ENCODE results near the gene SPATA25.

SPATA25 gene

GRCh38 chr20:45897692-45898091 lies 10.3 kb upstream of the SPATA25 start:
- no peak for TF ChIP-seq USF1 (IDR thresholded peaks at IDR 0.05)

- TF ChIP-seq FOXM1 (IDR thresholded peaks at IDR 0.05; ENCODE audit: borderline replicate concordance, low read depth) (no peak), CREB1 (IDR thresholded peaks at IDR 0.05; ENCODE audit: low read depth) (no peak), EGR1 (IDR thresholded peaks at IDR 0.05) (no peak), TCF12 (IDR thresholded peaks at IDR 0.05; ENCODE audit: low read depth) (no peak), REST (IDR thresholded peaks at IDR 0.05; ENCODE audit: low read depth) (no peak), ZBTB7A (IDR thresholded peaks at IDR 0.05; ENCODE audit: low read depth) (no peak), RAD21 (IDR thresholded peaks at IDR 0.05; ENCODE audit: low read depth) (no peak), TEAD4 (IDR thresholded peaks at IDR 0.05) (no peak), CEBPB (IDR thresholded peaks at IDR 0.05) (no peak), EP300 (IDR thresholded peaks at IDR 0.05; ENCODE audit: borderline replicate concordance) (no peak)
Measured at GRCh38 chr20:45897289-45897688, 9.9 kb upstream of the SPATA25 start.

- TF ChIP-seq ZBTB7A (IDR thresholded peaks at IDR 0.05; ENCODE audit: low read depth) (no peak), EGR1 (IDR thresholded peaks at IDR 0.05) (no peak), TCF12 (IDR thresholded peaks at IDR 0.05; ENCODE audit: low read depth) (no peak), FOXM1 (IDR thresholded peaks at IDR 0.05; ENCODE audit: borderline replicate concordance, low read depth) (no peak)
Measured at GRCh38 chr20:45896641-45897161, 9.3 kb upstream of the SPATA25 start.

GRCh38 chr20:45894797-45895196 lies 7.4 kb upstream of the SPATA25 start:
- TF ChIP-seq USF1 (IDR thresholded peaks at IDR 0.05): no peak
- TF ChIP-seq MAX (IDR thresholded peaks at IDR 0.05): no peak
- TF ChIP-seq NFIC (IDR thresholded peaks at IDR 0.05): no peak
- TF ChIP-seq CREB1 (IDR thresholded peaks at IDR 0.05; ENCODE audit: low read depth): no peak
- TF ChIP-seq RAD21 (IDR thresholded peaks at IDR 0.05; ENCODE audit: low read depth): no peak
- TF ChIP-seq TCF12 (IDR thresholded peaks at IDR 0.05; ENCODE audit: low read depth): no peak
- TF ChIP-seq REST (IDR thresholded peaks at IDR 0.05; ENCODE audit: low read depth): no peak
- no peak for TF ChIP-seq TAF1 (IDR thresholded peaks at IDR 0.05; ENCODE audit: low read depth)
- no peak for TF ChIP-seq EP300 (IDR thresholded peaks at IDR 0.05; ENCODE audit: borderline replicate concordance)
- TF ChIP-seq CEBPB (IDR thresholded peaks at IDR 0.05): no peak
- no peak for TF ChIP-seq FOXM1 (IDR thresholded peaks at IDR 0.05; ENCODE audit: borderline replicate concordance, low read depth)
- no peak for TF ChIP-seq TEAD4 (IDR thresholded peaks at IDR 0.05)
- TF ChIP-seq EGR1 (IDR thresholded peaks at IDR 0.05): no peak
- TF ChIP-seq YY1 (IDR thresholded peaks at IDR 0.05; ENCODE audit: low read depth): no peak
- no peak for TF ChIP-seq ZBTB7A (IDR thresholded peaks at IDR 0.05; ENCODE audit: low read depth)

GRCh38 chr20:45893831-45894230 lies 6.4 kb upstream of the SPATA25 start:
- no peak for TF ChIP-seq EGR1 (IDR thresholded peaks at IDR 0.05)
- TF ChIP-seq FOXM1 (IDR thresholded peaks at IDR 0.05; ENCODE audit: borderline replicate concordance, low read depth): no peak
- TF ChIP-seq USF1 (IDR thresholded peaks at IDR 0.05): no peak
- no peak for TF ChIP-seq CEBPB (IDR thresholded peaks at IDR 0.05)
- no peak for TF ChIP-seq TCF12 (IDR thresholded peaks at IDR 0.05; ENCODE audit: low read depth)

- no peak for TF ChIP-seq YY1 (IDR thresholded peaks at IDR 0.05; ENCODE audit: low read depth)
- no peak for TF ChIP-seq REST (IDR thresholded peaks at IDR 0.05; ENCODE audit: low read depth)
- 0 out of 2 replicates have a peak, but pooled peaks have one; percentile 1 for TF ChIP-seq CEBPB (IDR thresholded peaks at IDR 0.05)
- no peak for TF ChIP-seq TCF12 (IDR thresholded peaks at IDR 0.05; ENCODE audit: low read depth)
- TF ChIP-seq USF1 (IDR thresholded peaks at IDR 0.05): peak; percentile 34
- TF ChIP-seq RAD21 (IDR thresholded peaks at IDR 0.05; ENCODE audit: low read depth): no peak
Measured at GRCh38 chr20:45892828-45893500, 5.5 kb upstream of the SPATA25 start.

Measured in Ishikawa (cell line).